Ishikawa (cell line): Measurements from ENCODE around the gene CCDC9B.
A peak's percentile ranks its signal among the peaks of the same experiment; 100 is the strongest.

ENCODE experiments used
- CEBPB ChIP-seq: IDR thresholded peaks from 2 replicates; pipeline ENCODE4 v1.6.1; 2012
- CREB1 ChIP-seq: IDR thresholded peaks from 2 replicates; pipeline ENCODE4 v1.6.1; 2012; ENCODE audit warnings: low read depth
- EGR1 ChIP-seq: IDR thresholded peaks from 2 replicates; pipeline ENCODE4 v1.6.1; 2012
- EP300 ChIP-seq: IDR thresholded peaks from 2 replicates; pipeline ENCODE4 v1.6.1; 2012; ENCODE audit warnings: borderline replicate concordance
- FOXM1 ChIP-seq: IDR thresholded peaks from 2 replicates; pipeline ENCODE4 v1.6.1; 2012; ENCODE audit warnings: low read depth, borderline replicate concordance
- NFIC ChIP-seq: IDR thresholded peaks from 2 replicates; pipeline ENCODE4 v1.6.1; 2012
- RAD21 ChIP-seq: IDR thresholded peaks from 2 replicates; pipeline ENCODE4 v1.6.1; 2012; ENCODE audit warnings: low read depth
- TAF1 ChIP-seq: IDR thresholded peaks from 2 replicates; pipeline ENCODE4 v1.6.1; 2012; ENCODE audit warnings: low read depth, mild to moderate bottlenecking
- TCF12 ChIP-seq: IDR thresholded peaks from 2 replicates; pipeline ENCODE4 v1.6.1; 2012; ENCODE audit warnings: low read depth
- TEAD4 ChIP-seq: IDR thresholded peaks from 2 replicates; pipeline ENCODE4 v1.6.1; 2012
- YY1 ChIP-seq: IDR thresholded peaks from 2 replicates; pipeline ENCODE4 v1.6.1; 2012; ENCODE audit warnings: low read depth
- ZBTB7A ChIP-seq: IDR thresholded peaks from 2 replicates; pipeline ENCODE4 v1.6.1; 2012; ENCODE audit warnings: low read depth
- TF ChIP-seq, protein P1 (sequence below): IDR thresholded peaks from 2 replicates; pipeline ENCODE4 v1.6.1; 2012
- TF ChIP-seq, protein P2 (sequence below): IDR thresholded peaks from 2 replicates; pipeline ENCODE4 v1.6.1; 2012
- TF ChIP-seq, protein P3 (sequence below): IDR thresholded peaks from 2 replicates; pipeline ENCODE4 v1.6.1; 2012; ENCODE audit warnings: low read depth, mild to moderate bottlenecking

CCDC9B gene

DNA sequence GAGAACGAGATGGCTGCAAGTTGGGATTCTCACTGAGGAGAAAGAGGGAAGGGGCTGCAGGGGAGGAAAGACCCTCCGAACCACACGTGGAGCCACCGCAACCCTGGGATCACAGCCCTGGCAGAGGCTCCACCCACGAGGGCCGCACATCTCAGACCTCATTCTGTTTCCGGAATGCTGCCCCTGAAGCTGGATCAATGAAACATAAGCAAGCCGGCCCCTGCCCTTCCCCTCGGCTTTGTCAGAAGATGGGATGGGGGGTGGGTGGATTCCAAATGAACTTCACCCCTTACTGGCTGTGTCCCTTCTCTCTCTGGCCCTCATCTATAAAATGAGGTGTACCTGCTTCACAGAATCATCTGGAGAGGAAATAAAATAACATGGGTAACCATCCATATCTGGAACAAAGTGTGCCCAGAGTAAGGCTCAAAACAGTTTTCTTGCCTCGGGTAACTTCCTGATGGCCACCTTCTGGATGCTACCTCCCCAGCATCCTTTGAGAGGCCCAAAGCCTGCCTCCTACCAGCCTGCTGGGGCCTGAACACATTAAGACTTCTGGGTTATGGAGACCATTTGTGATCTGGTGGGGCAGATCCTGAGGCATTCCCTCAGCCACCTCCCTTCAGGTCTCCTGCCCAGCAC, 4.6 kb upstream of the CCDC9B start:
- TF ChIP-seq TCF12, result no peak
- TF ChIP-seq YY1, result no peak
- no peak for TF ChIP-seq CREB1
- no peak for TF ChIP-seq TEAD4
- no peak for TF ChIP-seq TAF1
- TF ChIP-seq ZBTB7A, result no peak
- TF ChIP-seq, protein P1, sequence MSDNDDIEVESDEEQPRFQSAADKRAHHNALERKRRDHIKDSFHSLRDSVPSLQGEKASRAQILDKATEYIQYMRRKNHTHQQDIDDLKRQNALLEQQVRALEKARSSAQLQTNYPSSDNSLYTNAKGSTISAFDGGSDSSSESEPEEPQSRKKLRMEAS, result no peak
- TF ChIP-seq, protein P2, sequence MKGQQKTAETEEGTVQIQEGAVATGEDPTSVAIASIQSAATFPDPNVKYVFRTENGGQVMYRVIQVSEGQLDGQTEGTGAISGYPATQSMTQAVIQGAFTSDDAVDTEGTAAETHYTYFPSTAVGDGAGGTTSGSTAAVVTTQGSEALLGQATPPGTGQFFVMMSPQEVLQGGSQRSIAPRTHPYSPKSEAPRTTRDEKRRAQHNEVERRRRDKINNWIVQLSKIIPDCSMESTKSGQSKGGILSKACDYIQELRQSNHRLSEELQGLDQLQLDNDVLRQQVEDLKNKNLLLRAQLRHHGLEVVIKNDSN, result no peak
- TF ChIP-seq, protein P3, sequence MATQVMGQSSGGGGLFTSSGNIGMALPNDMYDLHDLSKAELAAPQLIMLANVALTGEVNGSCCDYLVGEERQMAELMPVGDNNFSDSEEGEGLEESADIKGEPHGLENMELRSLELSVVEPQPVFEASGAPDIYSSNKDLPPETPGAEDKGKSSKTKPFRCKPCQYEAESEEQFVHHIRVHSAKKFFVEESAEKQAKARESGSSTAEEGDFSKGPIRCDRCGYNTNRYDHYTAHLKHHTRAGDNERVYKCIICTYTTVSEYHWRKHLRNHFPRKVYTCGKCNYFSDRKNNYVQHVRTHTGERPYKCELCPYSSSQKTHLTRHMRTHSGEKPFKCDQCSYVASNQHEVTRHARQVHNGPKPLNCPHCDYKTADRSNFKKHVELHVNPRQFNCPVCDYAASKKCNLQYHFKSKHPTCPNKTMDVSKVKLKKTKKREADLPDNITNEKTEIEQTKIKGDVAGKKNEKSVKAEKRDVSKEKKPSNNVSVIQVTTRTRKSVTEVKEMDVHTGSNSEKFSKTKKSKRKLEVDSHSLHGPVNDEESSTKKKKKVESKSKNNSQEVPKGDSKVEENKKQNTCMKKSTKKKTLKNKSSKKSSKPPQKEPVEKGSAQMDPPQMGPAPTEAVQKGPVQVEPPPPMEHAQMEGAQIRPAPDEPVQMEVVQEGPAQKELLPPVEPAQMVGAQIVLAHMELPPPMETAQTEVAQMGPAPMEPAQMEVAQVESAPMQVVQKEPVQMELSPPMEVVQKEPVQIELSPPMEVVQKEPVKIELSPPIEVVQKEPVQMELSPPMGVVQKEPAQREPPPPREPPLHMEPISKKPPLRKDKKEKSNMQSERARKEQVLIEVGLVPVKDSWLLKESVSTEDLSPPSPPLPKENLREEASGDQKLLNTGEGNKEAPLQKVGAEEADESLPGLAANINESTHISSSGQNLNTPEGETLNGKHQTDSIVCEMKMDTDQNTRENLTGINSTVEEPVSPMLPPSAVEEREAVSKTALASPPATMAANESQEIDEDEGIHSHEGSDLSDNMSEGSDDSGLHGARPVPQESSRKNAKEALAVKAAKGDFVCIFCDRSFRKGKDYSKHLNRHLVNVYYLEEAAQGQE, result no peak
- TF ChIP-seq EGR1, result no peak
- no peak for TF ChIP-seq RAD21
- no peak for TF ChIP-seq NFIC
- TF ChIP-seq CEBPB, result no peak
- TF ChIP-seq EP300, result no peak
- no peak for TF ChIP-seq FOXM1

DNA sequence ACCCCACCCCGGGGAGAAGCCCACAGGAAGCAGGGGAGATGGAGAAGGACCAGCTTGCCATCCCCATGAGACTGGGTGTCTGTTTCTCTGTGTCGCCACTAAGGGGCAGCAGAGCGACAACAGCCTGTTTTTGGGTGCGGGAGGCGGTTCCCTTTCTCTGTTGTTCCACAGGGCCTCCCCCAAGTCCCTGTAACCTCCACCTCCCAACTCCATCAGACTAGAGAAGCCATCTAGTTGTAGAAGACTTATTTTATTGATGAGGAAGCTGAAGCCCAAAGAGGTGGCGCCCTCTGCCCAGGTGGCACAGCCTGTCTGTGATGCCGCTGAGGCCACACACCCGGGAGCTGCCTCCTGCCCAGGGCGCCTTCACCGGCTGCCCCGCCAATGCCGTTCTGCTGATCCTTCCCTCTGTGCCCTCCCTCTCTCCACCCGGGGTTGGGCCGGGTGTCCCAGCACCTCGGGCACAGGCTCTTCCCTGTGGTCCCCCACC, 3.9 kb upstream of the CCDC9B start:
- TF ChIP-seq, protein P3, result no peak
- TF ChIP-seq, protein P1, result no peak
- TF ChIP-seq YY1 (no peak), CEBPB (no peak), TAF1 (no peak), RAD21 (peak; percentile 83)

DNA sequence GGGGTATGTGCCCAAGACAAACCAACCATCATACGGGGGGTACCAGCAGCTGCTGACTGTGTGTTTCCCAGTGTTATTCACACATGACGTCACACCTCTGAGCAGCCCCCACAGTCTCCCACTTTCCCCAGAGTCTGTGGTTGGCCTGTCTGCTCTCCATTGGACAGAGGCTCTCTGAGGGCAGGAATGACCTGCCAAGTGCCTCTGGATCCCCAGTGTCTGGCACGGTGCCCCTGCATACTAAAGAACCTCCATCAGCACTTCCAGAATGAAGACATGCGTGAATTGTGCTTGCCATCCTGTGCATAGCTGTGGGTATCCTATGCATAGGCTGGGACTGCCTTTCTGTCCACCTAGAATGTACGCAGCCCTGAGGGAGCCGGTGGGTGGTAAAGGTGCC, 3.5 kb upstream of the CCDC9B start:
- TF ChIP-seq, protein P3, result no peak
- TF ChIP-seq ZBTB7A, result no peak
- TF ChIP-seq, protein P1, result no peak
- TF ChIP-seq RAD21, result no peak
- TF ChIP-seq, protein P2, result no peak
- no peak for TF ChIP-seq CEBPB
- no peak for TF ChIP-seq EP300
- no peak for TF ChIP-seq CREB1

DNA sequence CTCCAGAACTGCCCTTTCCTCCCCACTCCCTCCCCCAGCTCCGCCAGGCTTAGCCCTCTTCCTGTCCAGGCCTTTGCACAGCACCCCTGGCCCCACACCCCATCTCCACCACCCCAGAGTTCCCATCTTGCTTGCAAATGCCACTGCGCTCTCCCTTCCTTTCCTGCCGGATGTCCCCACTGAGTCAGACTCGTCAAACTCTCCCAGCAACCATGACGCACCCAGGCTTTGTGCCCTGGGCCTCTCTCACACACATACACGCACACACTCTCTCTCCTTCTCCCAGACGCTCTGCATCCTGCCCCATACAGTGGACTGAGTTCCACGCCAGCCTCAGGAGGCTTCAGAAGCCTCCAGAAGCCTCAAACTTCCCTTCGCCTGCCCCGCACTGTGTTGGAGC, 2.8 kb upstream of the CCDC9B start:
- TF ChIP-seq RAD21, result no peak
- no peak for TF ChIP-seq CEBPB
- no peak for TF ChIP-seq EGR1
- TF ChIP-seq ZBTB7A, result no peak
- TF ChIP-seq TEAD4, result no peak
- TF ChIP-seq, protein P2, result no peak
- TF ChIP-seq, protein P1, result no peak
- TF ChIP-seq NFIC, result no peak
- TF ChIP-seq YY1, result no peak
- TF ChIP-seq CREB1, result no peak
- TF ChIP-seq TCF12, result no peak
- no peak for TF ChIP-seq EP300
- TF ChIP-seq, protein P3, result no peak
- TF ChIP-seq TAF1, result no peak
- TF ChIP-seq FOXM1, result no peak
